C4-2B (cell line): ENCODE measurements around the gene DLGAP1.
"Not testable (repeated sequence)": the region's sequence is repeated elsewhere in the genome, so short reads cannot be mapped to it uniquely, and the experiment has no call there.

Experiments used
- H3K27ac ChIP-seq: fragments of 450-650 bp; 2 replicates; pipeline ENCODE4 v1.5.1; 2017
- CTCF ChIP-seq: fragments of 450-650 bp; conservative IDR thresholded peaks from 2 replicates; pipeline ENCODE4 v1.5.1; 2017; ENCODE audit warnings: mild to moderate bottlenecking
- ZFX ChIP-seq: fragments of 450-650 bp; IDR thresholded peaks from 2 replicates; pipeline ENCODE4 v1.6.1; 2017

Gene DLGAP1

GRCh38 chr18:3603421-3604234, 851.5 kb downstream of the DLGAP1 start:
- TF ChIP-seq CTCF (no peak), ZFX (no peak)
- peak overlapping the region; percentile 24; the same call in 1 of the 2 replicates for H3K27ac ChIP-seq

GRCh38 chr18:3601106-3601755, 853.9 kb downstream of the DLGAP1 start:
- H3K27ac ChIP-seq = not testable (repeated sequence)

GRCh38 chr18:3599861-3600260, 855.2 kb downstream of the DLGAP1 start:
- no peak for TF ChIP-seq CTCF
- TF ChIP-seq ZFX = no peak
- H3K27ac ChIP-seq = no peak overlapping the region

- no peak overlapping the region for H3K27ac ChIP-seq
These were observed 855.9 kb downstream of the DLGAP1 start for GRCh38 chr18:3599195-3599594.

GRCh38 chr18:3598581-3598980, 856.5 kb downstream of the DLGAP1 start:
- no peak overlapping the region; the same call in 1 of the 2 replicates for H3K27ac ChIP-seq
- TF ChIP-seq ZFX (no peak), CTCF (no peak)

More at GRCh38 chr18:3599195-3599594, 855.9 kb downstream of the DLGAP1 start:
- no peak for TF ChIP-seq CTCF

- no peak for TF ChIP-seq CTCF
- TF ChIP-seq ZFX = no peak
- peak overlapping the region; percentile 82 for H3K27ac ChIP-seq
These were observed 857.4 kb downstream of the DLGAP1 start for GRCh38 chr18:3597409-3598357.

GRCh38 chr18:3596637-3597384, 858.3 kb downstream of the DLGAP1 start:
- TF ChIP-seq ZFX (no peak), CTCF (peak; percentile 25)
- H3K27ac ChIP-seq = peak overlapping the region; percentile 82
